HTERT RPE-1 (cell line): ENCODE measurements around the gene POLD3.
"Not testable (repeated sequence)": the region's sequence is repeated elsewhere in the genome, so short reads cannot be mapped to it uniquely, and the experiment has no call there.

Source experiments
- in situ Hi-C: fragments of 300-500 bp; cut with MboI; formaldehyde crosslinking; loops from 4 replicates; pipeline ENCODE4 v1.14.3; 2020; ENCODE audit warnings: low sequenced_read_pairs

The POLD3 gene

GRCh38 chr11:74579577-74580270 is 12.7 kb upstream of the POLD3 start:
- in situ Hi-C loops, result no loop called here

GRCh38 chr11:74581954-74582547 is 10.3 kb upstream of the POLD3 start:
- in situ Hi-C loops, result no loop called here

GRCh38 chr11:74583024-74583624 is 9.3 kb upstream of the POLD3 start:
- in situ Hi-C loops, result no loop called here

GRCh38 chr11:74590492-74590891 is 1.9 kb upstream of the POLD3 start:
- in situ Hi-C loops, result not testable (repeated sequence)

- in situ Hi-C loops, result no loop called here
Observed at GRCh38 chr11:74592063-74592440, 330 bp upstream of the POLD3 start.

- in situ Hi-C loops, result no loop called here
Observed at GRCh38 chr11:74593463-74593862, 1.1 kb downstream of the POLD3 start.

GRCh38 chr11:74602637-74603556 is 10.5 kb downstream of the POLD3 start:
- in situ Hi-C loops, result no loop called here

GRCh38 chr11:74603845-74604244 is 11.5 kb downstream of the POLD3 start:
- in situ Hi-C loops, result no loop called here

- in situ Hi-C loops, result no loop called here
Observed at GRCh38 chr11:74604311-74604710, 11.9 kb downstream of the POLD3 start.

- in situ Hi-C loops, result no loop called here
Observed at GRCh38 chr11:74605403-74605802, 13.0 kb downstream of the POLD3 start.

- in situ Hi-C loops, result no loop called here
Observed at GRCh38 chr11:74608431-74608830, 16.0 kb downstream of the POLD3 start.

GRCh38 chr11:74611369-74611861 is 19.0 kb downstream of the POLD3 start:
- in situ Hi-C loops, result no loop called here

- in situ Hi-C loops, result no loop called here
Observed at GRCh38 chr11:74612877-74613276, 20.5 kb downstream of the POLD3 start.

GRCh38 chr11:74615311-74615710 is 22.9 kb downstream of the POLD3 start:
- in situ Hi-C loops, result no loop called here

- in situ Hi-C loops, result no loop called here
Observed at GRCh38 chr11:74615988-74616387, 23.6 kb downstream of the POLD3 start.

GRCh38 chr11:74620531-74620930 is 28.1 kb downstream of the POLD3 start:
- in situ Hi-C loops, result no loop called here

- in situ Hi-C loops, result no loop called here
Observed at GRCh38 chr11:74626130-74626529, 33.7 kb downstream of the POLD3 start.

- in situ Hi-C loops, result no loop called here
Observed at GRCh38 chr11:74626604-74627003, 34.2 kb downstream of the POLD3 start.

GRCh38 chr11:74627381-74627780 is 35.0 kb downstream of the POLD3 start:
- in situ Hi-C loops, result no loop called here

- in situ Hi-C loops, result no loop called here
Observed at GRCh38 chr11:74630043-74630442, 37.7 kb downstream of the POLD3 start.
